Measurements from ENCODE around the gene SCAI.
"Not testable (repeated sequence)": the region's sequence is repeated elsewhere in the genome, so short reads cannot be mapped to it uniquely, and the experiment has no call there.

SCAI gene

GRCh38 chr9:125143377-125144090 lies at the start of gene SCAI:
Gene SCAI, minus strand, starts transcription at chr9:125143528. Its CDS starts 91 bp downstream, at chr9:125143437.
- DNase-seq (ENCODE audit: insufficient read length, low spot score), result peak; percentile 99
- TF ChIP-seq POLR2A (IDR thresholded peaks at IDR 0.05; ENCODE audit: low read depth, low read length), result peak; percentile 79
- FAIRE-seq, result peak; percentile 99

- DNase-seq (ENCODE audit: insufficient read length, low spot score) (no peak), FAIRE-seq (no peak)
- TF ChIP-seq POLR2A (IDR thresholded peaks at IDR 0.05; ENCODE audit: low read depth, low read length), result no peak
Measured at GRCh38 chr9:125190361-125190801, 47.1 kb upstream of the SCAI start.

- FAIRE-seq (peak; percentile 66), DNase-seq (ENCODE audit: insufficient read length, low spot score) (peak; percentile 99)
Measured at GRCh38 chr9:125189361-125190289, 46.3 kb upstream of the SCAI start, which contains the start of gene PPP6C. Gene PPP6C, minus strand, starts transcription at chr9:125189803. Its CDS starts 85 bp downstream, at chr9:125189718.

GRCh38 chr9:125189011-125189360 lies 45.7 kb upstream of the SCAI start:
- DNase-seq (ENCODE audit: insufficient read length, low spot score) (peak; percentile 40), FAIRE-seq (no peak)
- no peak for TF ChIP-seq POLR2A (IDR thresholded peaks at IDR 0.05; ENCODE audit: low read depth, low read length)

More at GRCh38 chr9:125189361-125190289, 46.3 kb upstream of the SCAI start, which contains the start of gene PPP6C:
- TF ChIP-seq POLR2A (IDR thresholded peaks at IDR 0.05; ENCODE audit: low read depth, low read length), result peak; percentile 84

- no peak for TF ChIP-seq POLR2A (IDR thresholded peaks at IDR 0.05; ENCODE audit: low read depth, low read length)
- no peak for DNase-seq (ENCODE audit: insufficient read length, low spot score)
- no peak for FAIRE-seq
Measured at GRCh38 chr9:125183561-125183960, 40.2 kb upstream of the SCAI start.

GRCh38 chr9:125183054-125183453 lies 39.7 kb upstream of the SCAI start:
- DNase-seq (ENCODE audit: insufficient read length, low spot score), result no peak
- FAIRE-seq, result no peak
- no peak for TF ChIP-seq POLR2A (IDR thresholded peaks at IDR 0.05; ENCODE audit: low read depth, low read length)

GRCh38 chr9:125181756-125182155 lies 38.4 kb upstream of the SCAI start:
- DNase-seq (ENCODE audit: insufficient read length, low spot score); FAIRE-seq: not testable (repeated sequence)

- FAIRE-seq (no peak), DNase-seq (ENCODE audit: insufficient read length, low spot score) (no peak)
- TF ChIP-seq POLR2A (IDR thresholded peaks at IDR 0.05; ENCODE audit: low read depth, low read length), result no peak
Measured at GRCh38 chr9:125180876-125181275, 37.5 kb upstream of the SCAI start.

GRCh38 chr9:125179776-125180175 lies 36.4 kb upstream of the SCAI start:
- DNase-seq (ENCODE audit: insufficient read length, low spot score); FAIRE-seq: not testable (repeated sequence)

GRCh38 chr9:125177888-125178287 lies 34.6 kb upstream of the SCAI start:
- TF ChIP-seq POLR2A (IDR thresholded peaks at IDR 0.05; ENCODE audit: low read depth, low read length), result no peak
- FAIRE-seq (no peak), DNase-seq (ENCODE audit: insufficient read length, low spot score) (no peak)

GRCh38 chr9:125176636-125177035 lies 33.3 kb upstream of the SCAI start:
- FAIRE-seq (no peak), DNase-seq (ENCODE audit: insufficient read length, low spot score) (no peak)
- no peak for TF ChIP-seq POLR2A (IDR thresholded peaks at IDR 0.05; ENCODE audit: low read depth, low read length)

GRCh38 chr9:125172031-125172755 lies 28.9 kb upstream of the SCAI start:
- DNase-seq (ENCODE audit: insufficient read length, low spot score), result no peak
- FAIRE-seq, result peak; percentile 71
- TF ChIP-seq POLR2A (IDR thresholded peaks at IDR 0.05; ENCODE audit: low read depth, low read length), result no peak

- no peak for TF ChIP-seq POLR2A (IDR thresholded peaks at IDR 0.05; ENCODE audit: low read depth, low read length)
- DNase-seq (ENCODE audit: insufficient read length, low spot score) (no peak), FAIRE-seq (no peak)
Measured at GRCh38 chr9:125169895-125170294, 26.6 kb upstream of the SCAI start.

GRCh38 chr9:125166762-125167161 lies 23.4 kb upstream of the SCAI start:
- TF ChIP-seq POLR2A (IDR thresholded peaks at IDR 0.05; ENCODE audit: low read depth, low read length), result no peak
- DNase-seq (ENCODE audit: insufficient read length, low spot score) (no peak), FAIRE-seq (no peak)

GRCh38 chr9:125162891-125163290 lies 19.6 kb upstream of the SCAI start:
- FAIRE-seq, result peak; percentile 27
- DNase-seq (ENCODE audit: insufficient read length, low spot score), result not testable (repeated sequence)

Measured in H54 (cell line).